Raji (cell line): ENCODE results near the gene LPAR6.

Source experiments
- POLR2A ChIP-seq: IDR thresholded peaks from 2 replicates; pipeline ENCODE4 v1.6.1; 2011; ENCODE audit warnings: low read depth, low read length, control low read depth; ENCODE audit not compliant: insufficient read depth

LPAR6 gene

DNA sequence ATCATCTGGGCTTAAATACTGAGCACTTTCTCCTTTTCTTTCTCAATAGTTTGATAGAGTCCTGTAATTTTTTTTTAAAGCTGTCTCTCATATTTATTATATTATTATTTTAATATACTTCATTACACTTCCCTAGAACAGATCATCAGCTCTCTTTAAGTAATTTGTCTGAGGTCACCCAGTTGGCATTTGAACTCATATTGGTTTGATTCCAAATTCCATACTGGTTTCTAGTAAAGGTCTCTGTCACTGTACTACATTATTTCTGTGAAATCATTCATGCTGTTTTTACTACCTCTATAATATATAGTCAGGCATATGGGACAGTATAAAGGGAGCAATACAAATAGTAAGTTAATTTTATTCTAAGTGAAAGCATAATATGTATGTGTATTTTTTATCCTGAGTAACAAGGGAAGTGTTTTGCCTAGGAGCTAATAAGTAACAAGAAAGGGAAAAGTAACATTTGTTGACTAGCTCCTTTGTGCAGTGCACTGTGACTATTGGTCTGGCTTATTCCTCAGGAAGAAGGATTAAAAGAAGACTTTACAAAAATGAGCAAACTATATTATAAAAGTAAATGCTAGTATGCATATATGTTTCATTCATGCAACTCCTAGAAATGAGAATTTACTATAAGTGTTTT, 14.3 kb downstream of the LPAR6 start:
- no peak for TF ChIP-seq POLR2A

DNA sequence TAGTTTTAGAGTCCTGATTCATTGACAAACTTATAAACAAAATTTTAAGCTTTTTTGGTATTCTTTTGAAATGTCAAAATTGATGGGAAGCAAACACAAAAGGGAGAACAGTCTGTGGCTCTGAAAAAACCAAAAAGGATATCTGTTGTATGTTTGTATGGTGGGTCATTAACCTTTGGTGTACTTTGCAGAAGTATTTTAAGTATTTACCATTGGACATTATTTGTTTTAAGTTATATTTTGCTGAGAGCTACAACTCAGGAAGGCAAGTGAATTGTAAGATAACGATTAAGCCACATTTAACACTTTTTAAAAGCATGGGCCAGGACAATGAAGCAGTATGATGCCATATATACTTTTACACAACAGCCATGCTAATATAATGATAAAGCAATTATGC, 15.2 kb downstream of the LPAR6 start:
- TF ChIP-seq POLR2A = no peak

DNA sequence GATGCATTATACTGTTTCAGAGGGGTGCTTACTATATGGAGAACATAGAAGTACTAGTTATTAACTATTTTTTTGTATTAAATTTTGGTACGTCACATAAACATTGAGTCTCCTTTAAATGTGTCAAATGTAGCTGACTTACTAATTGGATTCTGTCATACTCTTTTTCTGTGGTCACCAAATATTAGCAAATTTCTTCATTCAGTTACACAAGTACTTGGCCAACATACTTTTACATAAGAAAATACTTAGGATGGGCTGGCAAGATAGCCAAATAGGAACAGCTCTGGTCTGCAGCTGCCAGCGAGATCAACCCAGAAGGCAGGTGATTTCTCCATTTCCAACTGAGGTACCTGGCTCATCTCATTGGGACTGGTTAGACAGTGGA, 19.2 kb downstream of the LPAR6 start:
- TF ChIP-seq POLR2A = no peak

DNA sequence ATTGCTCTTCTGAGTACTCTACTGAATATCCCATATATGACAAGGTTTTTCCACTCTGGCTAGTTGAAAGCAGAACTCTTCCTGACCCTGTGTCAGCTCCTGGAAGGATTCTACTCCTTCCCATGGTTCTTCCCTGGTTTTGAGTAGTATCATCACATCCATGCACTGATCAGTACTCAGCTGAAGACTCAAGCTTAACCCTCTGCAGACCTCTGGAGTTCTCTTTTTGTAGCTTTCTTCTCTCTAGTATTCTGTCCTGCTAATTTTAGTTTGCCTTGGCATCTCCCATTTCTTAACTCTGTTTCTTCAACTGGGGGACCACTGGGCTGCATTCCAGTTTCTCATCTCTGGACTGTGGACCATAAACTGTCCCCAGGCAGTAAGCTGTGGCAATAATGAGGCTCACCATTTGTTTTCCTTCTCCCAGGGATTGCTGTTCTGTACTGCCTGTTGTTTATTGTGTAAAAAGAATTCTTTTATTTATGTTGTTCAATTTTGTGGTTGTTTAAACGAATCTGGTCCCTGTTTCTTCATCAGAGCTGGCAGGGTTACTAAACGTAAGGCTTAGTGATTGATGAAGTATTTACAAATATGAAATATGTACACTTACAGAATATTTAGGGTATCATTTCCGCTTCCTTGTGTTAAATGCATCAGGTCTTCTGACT, 19.7 kb downstream of the LPAR6 start:
- no peak for TF ChIP-seq POLR2A

DNA sequence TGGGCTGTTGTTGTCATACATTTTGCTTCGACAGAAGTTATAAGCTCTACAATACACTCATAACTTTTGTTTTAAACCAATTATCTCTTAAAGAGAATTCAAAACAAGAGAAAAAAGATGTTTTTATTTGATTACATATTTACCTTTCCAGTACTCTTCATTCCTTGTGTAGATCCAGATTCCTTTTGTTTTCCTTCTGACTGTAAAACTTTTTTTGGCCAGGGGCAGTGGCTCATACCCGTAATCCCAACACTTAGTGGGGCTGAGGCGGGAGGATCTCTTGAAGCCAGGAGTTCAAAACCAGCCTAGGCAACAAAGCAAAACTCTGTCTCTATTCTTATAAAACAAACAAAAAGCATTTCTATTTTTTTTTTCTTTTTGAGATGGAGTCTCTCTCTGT, 21.7 kb downstream of the LPAR6 start:
- TF ChIP-seq POLR2A = no peak

DNA sequence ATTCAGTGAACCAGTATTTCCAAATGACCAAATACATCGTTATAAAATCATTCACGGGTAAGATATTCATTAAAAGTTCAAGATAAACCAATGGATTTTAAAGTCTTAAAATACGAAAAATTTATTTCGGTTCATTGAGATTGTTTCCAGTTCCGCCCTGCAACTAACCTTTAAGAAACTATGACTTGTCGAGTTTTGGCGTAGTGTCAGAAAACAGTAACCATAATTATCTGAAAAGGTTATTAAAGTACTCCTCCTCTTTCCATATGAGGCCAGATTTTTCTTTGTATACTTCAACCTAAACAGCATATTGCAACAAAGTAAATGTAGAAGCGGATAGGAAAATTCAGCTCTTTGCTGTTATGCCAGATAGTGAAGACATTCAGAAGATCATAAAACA, 26.1 kb downstream of the LPAR6 start:
- no peak for TF ChIP-seq POLR2A

DNA sequence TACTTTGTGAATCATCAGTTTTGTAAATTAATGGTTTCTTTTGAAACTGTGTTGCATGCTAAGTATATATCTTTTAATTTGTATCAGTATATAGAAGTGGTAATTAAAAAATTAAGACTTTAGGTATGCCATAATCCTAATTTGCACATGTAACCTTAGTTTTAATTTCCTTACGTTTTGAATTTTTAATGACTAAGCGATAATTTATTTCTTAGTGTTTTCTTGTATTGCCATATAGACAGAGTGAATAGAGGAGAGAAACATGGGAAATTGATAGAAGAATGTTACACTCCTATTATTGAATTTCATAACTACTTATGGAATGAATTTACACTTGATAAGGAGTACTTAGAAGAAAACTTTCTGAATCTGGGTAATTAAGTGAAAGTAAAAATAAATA, 29.5 kb downstream of the LPAR6 start:
- no peak for TF ChIP-seq POLR2A

DNA sequence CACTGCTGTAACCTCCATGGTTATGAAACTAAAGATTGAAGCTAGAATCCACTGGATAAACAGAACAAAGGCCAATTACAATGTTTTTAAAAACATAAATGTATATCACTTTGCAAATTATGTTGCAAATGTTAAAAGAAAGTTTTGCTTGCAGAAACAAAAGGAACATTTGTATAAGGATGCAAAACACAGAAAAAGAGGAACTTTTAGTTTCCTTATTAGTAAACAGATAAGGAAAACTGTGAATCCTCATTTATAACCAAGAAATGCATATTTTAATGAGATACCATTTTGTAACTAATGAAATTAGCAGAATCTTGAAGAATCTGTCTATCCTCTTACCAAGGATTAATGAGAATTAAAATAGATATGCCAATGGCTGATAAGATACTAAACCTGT, 32.3 kb downstream of the LPAR6 start:
- no peak for TF ChIP-seq POLR2A

DNA sequence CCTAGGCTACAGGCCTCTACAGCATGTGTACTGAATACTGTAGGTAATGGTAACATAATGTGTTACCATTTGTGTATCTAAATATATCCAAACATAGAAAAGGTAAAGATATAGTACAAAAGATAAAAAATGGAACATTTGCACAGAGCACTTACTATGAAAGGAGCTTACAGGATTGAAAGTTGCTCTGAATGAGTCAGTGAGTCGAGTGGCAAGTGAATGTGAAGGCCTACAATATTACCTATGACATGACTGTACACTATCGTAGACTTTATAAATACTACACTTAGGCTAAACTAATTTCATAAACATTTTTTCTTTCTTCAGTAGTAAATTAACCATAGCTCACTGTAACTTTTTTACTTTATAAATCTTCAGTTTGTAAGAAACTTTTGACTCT, 35.1 kb downstream of the LPAR6 start:
- no peak for TF ChIP-seq POLR2A

DNA sequence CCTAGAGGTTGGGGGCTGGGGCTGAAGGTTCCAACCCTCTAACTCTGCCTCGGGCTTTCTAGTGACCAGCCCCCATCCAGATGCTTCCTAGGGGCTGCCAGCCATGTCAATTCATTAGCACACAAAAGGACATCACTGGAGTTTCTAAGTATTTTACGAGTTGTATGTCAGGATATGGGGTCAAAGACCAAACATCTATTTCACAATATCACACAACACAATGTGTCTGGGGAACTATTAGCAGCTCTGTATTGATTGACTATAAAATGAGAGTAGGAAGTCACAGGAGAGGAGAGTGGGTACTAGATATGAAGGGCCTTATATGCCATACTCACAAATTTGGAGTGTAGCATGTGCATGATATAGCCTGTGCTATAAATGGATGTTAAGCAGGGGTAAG, 42.1 kb downstream of the LPAR6 start:
- TF ChIP-seq POLR2A = no peak

DNA sequence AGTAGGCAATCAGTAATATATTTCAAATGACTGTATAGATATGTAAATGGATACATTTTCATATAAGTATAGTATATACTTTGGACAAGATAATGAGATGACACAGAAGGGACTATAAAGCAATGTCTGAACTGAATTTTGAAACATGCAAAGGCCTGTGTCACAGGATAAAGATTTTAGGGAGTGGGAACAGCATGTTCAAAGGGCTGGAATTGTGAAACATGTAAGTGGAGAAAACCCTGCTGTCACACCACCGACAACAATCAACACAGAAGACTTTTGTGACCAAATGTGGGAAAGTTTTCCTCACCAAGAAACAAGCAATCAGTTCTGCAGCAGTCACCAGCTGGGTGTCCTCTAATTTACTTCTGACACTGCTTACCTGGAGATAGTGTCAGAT, 42.9 kb downstream of the LPAR6 start:
- no peak for TF ChIP-seq POLR2A
